SK-N-SH treated with all-trans-retinoic acid at 6 μM for 48 hours (cell line): ENCODE data around the gene GDF11.

Source experiments
- ATAC-seq: fragments of 200-7000 bp; cut with Tn5 transposase; 3 replicates; pipeline ENCODE4 v1.9.1; 2020; ENCODE audit warnings: mild to moderate bottlenecking, moderate library complexity
- ARNTL ChIP-seq: fragments of 450-650 bp; formaldehyde crosslinking; IDR thresholded peaks from 2 replicates; pipeline ENCODE4 v1.5.0; 2020; ENCODE audit warnings: low read depth, mild to moderate bottlenecking, moderate library complexity, borderline replicate concordance
- BACH2 ChIP-seq: fragments of 250-450 bp; sonication (Bioruptor Pico); IDR thresholded peaks from 2 replicates; pipeline ENCODE4 v1.9.0; 2021; ENCODE audit warnings: mild to moderate bottlenecking, borderline replicate concordance
- CSDC2 ChIP-seq: fragments of 250-450 bp; sonication (Bioruptor Pico); IDR thresholded peaks from 2 replicates; pipeline ENCODE4 v1.5.0; 2020; ENCODE audit warnings: mild to moderate bottlenecking, moderate library complexity
- ESRRG ChIP-seq: fragments of 250-450 bp; sonication (Bioruptor Pico); IDR thresholded peaks from 2 replicates; pipeline ENCODE4 v1.6.1; 2021; ENCODE audit warnings: mild to moderate bottlenecking
- OSR1 ChIP-seq: fragments of 250-450 bp; sonication (Bioruptor Pico); IDR thresholded peaks from 2 replicates; pipeline ENCODE4 v1.8.0; 2022; ENCODE audit warnings: moderate library complexity, mild to moderate bottlenecking, inconsistent platforms
- PPARA ChIP-seq: fragments of 250-450 bp; sonication (Bioruptor Pico); IDR thresholded peaks from 2 replicates; pipeline ENCODE4 v1.5.0; 2020; ENCODE audit warnings: mild to moderate bottlenecking, borderline replicate concordance
- RARB ChIP-seq: fragments of 250-450 bp; sonication (Bioruptor Pico); IDR thresholded peaks from 2 replicates; pipeline ENCODE4 v1.8.0; 2021; ENCODE audit warnings: mild to moderate bottlenecking, moderate library complexity
- SNAI2 ChIP-seq: fragments of 250-450 bp; sonication (Bioruptor Pico); IDR thresholded peaks from 2 replicates; pipeline ENCODE4 v1.5.0; 2020; ENCODE audit warnings: mild to moderate bottlenecking, moderate library complexity
- TCF4 ChIP-seq: fragments of 250-450 bp; sonication (Bioruptor Pico); IDR thresholded peaks from 2 replicates; pipeline ENCODE4 v1.8.0; 2021; ENCODE audit warnings: mild to moderate bottlenecking, moderate library complexity, borderline replicate concordance
- TOX ChIP-seq: fragments of 250-450 bp; sonication (Bioruptor Pico); IDR thresholded peaks from 2 replicates; pipeline ENCODE4 v1.8.0; 2021; ENCODE audit warnings: mild to moderate bottlenecking, moderate library complexity, borderline replicate concordance
- ZFP3 ChIP-seq: fragments of 250-450 bp; sonication (Bioruptor Pico); IDR thresholded peaks from 2 replicates; pipeline ENCODE4 v1.5.0; 2020; ENCODE audit warnings: mild to moderate bottlenecking, moderate library complexity
- ZFP30 ChIP-seq: fragments of 450-650 bp; formaldehyde crosslinking; IDR thresholded peaks from 2 replicates; pipeline ENCODE4 v1.5.0; 2022; ENCODE audit warnings: mild to moderate bottlenecking, moderate library complexity
- ZNF565 ChIP-seq: fragments of 450-650 bp; formaldehyde crosslinking; conservative IDR thresholded peaks from 2 replicates; pipeline ENCODE4 v1.5.0; 2020; ENCODE audit warnings: low read depth, mild to moderate bottlenecking, moderate library complexity
- ZNF70 ChIP-seq: fragments of 450-650 bp; formaldehyde crosslinking; IDR thresholded peaks from 2 replicates; pipeline ENCODE4 v1.5.0; 2020; ENCODE audit warnings: mild to moderate bottlenecking, moderate library complexity
- ZNF8 ChIP-seq: fragments of 450-650 bp; formaldehyde crosslinking; IDR thresholded peaks from 2 replicates; pipeline ENCODE4 v1.5.0; 2020; ENCODE audit warnings: mild to moderate bottlenecking, moderate library complexity
- TF ChIP-seq, protein P1 (sequence below): fragments of 250-450 bp; sonication (Bioruptor Pico); IDR thresholded peaks from 2 replicates; pipeline ENCODE4 v1.8.0; 2020; ENCODE audit warnings: mild to moderate bottlenecking, moderate library complexity, borderline replicate concordance
- TF ChIP-seq, protein P2 (sequence below): fragments of 250-450 bp; sonication (Bioruptor Pico); IDR thresholded peaks from 2 replicates; pipeline ENCODE4 v1.8.0; 2021; ENCODE audit warnings: low read depth, mild to moderate bottlenecking, moderate library complexity, borderline replicate concordance
- TF ChIP-seq, protein P3 (sequence below): fragments of 250-450 bp; sonication (Bioruptor Pico); IDR thresholded peaks from 2 replicates; pipeline ENCODE4 v1.5.1; 2021; ENCODE audit warnings: mild to moderate bottlenecking, moderate library complexity
- TF ChIP-seq, protein P4 (sequence below): fragments of 250-450 bp; sonication (Bioruptor Pico); IDR thresholded peaks from 2 replicates; pipeline ENCODE4 v1.5.0; 2020; ENCODE audit warnings: mild to moderate bottlenecking, moderate library complexity
- TF ChIP-seq, protein P5 (sequence below): fragments of 250-450 bp; sonication (Bioruptor Pico); IDR thresholded peaks from 2 replicates; pipeline ENCODE4 v1.5.1; 2020; ENCODE audit warnings: low read depth, mild to moderate bottlenecking, moderate library complexity

GDF11 gene

DNA sequence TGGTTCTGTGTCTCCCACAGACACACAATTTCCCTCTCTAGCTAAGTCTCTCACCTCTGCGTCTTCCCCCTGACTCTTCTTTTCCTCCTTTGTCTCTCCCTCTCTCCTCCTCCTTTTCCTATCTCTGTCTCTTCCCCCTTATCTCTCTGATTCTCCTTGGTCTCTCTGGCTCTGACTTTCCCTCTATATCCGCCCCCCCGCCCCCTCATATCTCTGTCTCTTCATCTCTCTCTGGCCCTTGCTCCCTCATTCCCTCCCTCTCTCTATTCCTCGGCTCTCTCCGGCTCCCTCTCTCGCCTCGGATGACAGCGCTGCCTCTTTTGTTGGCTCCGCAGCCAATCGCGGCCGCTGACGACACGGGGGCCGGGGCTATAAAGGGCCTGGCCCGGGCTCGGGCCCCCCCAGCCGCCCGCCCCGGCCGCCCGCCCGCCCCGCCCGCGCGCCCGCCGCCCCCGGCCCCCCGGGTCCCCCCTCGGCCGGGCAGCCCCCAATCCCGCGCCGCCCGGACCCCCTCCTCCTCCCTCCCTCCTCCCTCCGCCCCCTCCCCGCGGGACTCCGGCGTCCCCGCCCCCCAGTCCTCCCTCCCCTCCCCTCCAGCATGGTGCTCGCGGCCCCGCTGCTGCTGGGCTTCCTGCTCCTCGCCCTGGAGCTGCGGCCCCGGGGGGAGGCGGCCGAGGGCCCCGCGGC, at the start of gene GDF11:
Gene GDF11 (plus strand): TSS at position 404 of the 687 bp plus-strand sequence. CDS start 195 bp downstream, at position 599.
- TF ChIP-seq TOX (CRISPR knock-in tag) (no peak), RARB (CRISPR knock-in tag) (no peak), ZFP3 (no peak), ESRRG (no peak), CSDC2 (CRISPR knock-in tag) (no peak)
- TF ChIP-seq, protein P1, sequence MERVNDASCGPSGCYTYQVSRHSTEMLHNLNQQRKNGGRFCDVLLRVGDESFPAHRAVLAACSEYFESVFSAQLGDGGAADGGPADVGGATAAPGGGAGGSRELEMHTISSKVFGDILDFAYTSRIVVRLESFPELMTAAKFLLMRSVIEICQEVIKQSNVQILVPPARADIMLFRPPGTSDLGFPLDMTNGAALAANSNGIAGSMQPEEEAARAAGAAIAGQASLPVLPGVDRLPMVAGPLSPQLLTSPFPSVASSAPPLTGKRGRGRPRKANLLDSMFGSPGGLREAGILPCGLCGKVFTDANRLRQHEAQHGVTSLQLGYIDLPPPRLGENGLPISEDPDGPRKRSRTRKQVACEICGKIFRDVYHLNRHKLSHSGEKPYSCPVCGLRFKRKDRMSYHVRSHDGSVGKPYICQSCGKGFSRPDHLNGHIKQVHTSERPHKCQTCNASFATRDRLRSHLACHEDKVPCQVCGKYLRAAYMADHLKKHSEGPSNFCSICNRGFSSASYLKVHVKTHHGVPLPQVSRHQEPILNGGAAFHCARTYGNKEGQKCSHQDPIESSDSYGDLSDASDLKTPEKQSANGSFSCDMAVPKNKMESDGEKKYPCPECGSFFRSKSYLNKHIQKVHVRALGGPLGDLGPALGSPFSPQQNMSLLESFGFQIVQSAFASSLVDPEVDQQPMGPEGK (CRISPR knock-in tag), result no peak
- TF ChIP-seq, protein P2, sequence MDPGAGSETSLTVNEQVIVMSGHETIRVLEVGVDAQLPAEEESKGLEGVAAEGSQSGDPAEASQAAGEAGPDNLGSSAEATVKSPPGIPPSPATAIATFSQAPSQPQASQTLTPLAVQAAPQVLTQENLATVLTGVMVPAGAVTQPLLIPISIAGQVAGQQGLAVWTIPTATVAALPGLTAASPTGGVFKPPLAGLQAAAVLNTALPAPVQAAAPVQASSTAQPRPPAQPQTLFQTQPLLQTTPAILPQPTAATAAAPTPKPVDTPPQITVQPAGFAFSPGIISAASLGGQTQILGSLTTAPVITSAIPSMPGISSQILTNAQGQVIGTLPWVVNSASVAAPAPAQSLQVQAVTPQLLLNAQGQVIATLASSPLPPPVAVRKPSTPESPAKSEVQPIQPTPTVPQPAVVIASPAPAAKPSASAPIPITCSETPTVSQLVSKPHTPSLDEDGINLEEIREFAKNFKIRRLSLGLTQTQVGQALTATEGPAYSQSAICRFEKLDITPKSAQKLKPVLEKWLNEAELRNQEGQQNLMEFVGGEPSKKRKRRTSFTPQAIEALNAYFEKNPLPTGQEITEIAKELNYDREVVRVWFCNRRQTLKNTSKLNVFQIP (CRISPR knock-in tag), result no peak
- TF ChIP-seq, protein P3, sequence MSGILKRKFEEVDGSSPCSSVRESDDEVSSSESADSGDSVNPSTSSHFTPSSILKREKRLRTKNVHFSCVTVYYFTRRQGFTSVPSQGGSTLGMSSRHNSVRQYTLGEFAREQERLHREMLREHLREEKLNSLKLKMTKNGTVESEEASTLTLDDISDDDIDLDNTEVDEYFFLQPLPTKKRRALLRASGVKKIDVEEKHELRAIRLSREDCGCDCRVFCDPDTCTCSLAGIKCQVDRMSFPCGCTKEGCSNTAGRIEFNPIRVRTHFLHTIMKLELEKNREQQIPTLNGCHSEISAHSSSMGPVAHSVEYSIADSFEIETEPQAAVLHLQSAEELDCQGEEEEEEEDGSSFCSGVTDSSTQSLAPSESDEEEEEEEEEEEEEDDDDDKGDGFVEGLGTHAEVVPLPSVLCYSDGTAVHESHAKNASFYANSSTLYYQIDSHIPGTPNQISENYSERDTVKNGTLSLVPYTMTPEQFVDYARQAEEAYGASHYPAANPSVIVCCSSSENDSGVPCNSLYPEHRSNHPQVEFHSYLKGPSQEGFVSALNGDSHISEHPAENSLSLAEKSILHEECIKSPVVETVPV (CRISPR knock-in tag), result no peak
- TF ChIP-seq, all 23 proteins: peak for 0
- peak; percentile 58 for ATAC-seq

DNA sequence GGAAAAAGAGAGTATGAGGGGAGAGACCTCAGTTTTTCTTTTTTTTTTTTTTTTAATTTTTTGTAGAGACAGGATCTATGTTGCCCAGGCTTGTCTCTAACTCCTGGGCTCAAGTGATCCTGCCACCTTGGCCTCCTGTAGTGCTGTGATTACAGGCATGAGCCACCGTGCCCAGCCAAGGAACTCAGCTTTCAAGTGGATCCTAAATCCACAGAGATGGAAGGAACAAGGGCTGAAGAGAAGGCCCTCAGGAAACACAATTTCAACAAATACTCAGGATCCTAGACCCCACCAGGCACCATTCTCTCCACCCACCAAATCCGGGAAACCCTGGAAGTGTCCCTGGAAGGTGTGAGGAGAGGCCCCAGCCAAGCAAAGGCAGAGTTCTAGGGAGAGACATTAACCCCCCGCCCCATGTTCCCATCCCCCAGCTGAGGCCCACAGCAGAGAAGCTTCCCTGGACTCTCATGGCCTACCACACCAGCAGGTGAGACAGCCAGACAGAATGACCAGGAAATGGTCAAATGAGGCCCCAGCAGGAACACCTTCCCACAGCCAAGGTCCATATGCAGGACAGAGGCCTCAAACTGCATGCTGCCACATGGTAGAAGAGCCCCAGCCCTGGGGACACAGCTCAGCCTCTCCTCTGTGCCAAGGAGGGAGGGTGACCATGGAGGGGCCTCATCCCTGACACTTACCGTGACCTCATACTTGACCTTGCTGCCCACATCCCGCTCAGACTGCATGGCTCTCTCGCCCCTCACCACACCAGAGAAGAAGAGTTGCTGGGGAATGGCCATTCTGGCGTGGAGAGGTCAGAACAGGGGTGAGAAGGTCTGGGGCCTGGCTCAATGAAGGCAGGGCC, 49.4 kb upstream of the GDF11 start:
- no peak for ATAC-seq
- TF ChIP-seq ZNF565 (CRISPR knock-in tag) (no peak), OSR1 (CRISPR knock-in tag) (no peak), RARB (CRISPR knock-in tag) (no peak), ARNTL (CRISPR knock-in tag) (no peak), BACH2 (no peak), CSDC2 (CRISPR knock-in tag) (no peak), ESRRG (no peak), ZFP30 (CRISPR knock-in tag) (no peak)
- TF ChIP-seq, protein P2 (CRISPR knock-in tag), result no peak
- TF ChIP-seq, protein P1 (CRISPR knock-in tag), result no peak
- TF ChIP-seq, all 23 proteins: peak for 0

DNA sequence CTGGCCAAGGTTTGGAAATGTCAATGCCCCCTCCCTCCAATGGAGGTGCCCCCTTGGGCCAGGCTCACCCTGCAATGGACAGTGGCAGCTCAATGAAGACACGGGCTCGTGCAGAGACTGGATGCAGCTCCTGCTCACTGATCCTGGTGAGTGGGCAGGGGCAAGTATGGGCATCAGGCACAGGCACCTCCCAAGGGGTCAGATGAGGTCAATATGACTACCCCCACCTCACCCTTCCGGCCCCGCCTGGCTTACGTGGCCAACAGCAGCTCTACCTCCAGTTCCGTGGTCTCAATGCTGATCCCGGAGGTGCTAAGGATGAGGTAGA, 48.8 kb upstream of the GDF11 start:
- no peak for ATAC-seq
- TF ChIP-seq ESRRG (no peak), ZNF70 (CRISPR knock-in tag) (no peak), CSDC2 (CRISPR knock-in tag) (no peak), RARB (CRISPR knock-in tag) (no peak), PPARA (CRISPR knock-in tag) (no peak), ARNTL (CRISPR knock-in tag) (no peak), TCF4 (CRISPR knock-in tag) (no peak), ZFP30 (CRISPR knock-in tag) (no peak), ZFP3 (no peak), BACH2 (no peak), SNAI2 (CRISPR knock-in tag) (no peak), ZNF8 (no peak)
- TF ChIP-seq, protein P4, sequence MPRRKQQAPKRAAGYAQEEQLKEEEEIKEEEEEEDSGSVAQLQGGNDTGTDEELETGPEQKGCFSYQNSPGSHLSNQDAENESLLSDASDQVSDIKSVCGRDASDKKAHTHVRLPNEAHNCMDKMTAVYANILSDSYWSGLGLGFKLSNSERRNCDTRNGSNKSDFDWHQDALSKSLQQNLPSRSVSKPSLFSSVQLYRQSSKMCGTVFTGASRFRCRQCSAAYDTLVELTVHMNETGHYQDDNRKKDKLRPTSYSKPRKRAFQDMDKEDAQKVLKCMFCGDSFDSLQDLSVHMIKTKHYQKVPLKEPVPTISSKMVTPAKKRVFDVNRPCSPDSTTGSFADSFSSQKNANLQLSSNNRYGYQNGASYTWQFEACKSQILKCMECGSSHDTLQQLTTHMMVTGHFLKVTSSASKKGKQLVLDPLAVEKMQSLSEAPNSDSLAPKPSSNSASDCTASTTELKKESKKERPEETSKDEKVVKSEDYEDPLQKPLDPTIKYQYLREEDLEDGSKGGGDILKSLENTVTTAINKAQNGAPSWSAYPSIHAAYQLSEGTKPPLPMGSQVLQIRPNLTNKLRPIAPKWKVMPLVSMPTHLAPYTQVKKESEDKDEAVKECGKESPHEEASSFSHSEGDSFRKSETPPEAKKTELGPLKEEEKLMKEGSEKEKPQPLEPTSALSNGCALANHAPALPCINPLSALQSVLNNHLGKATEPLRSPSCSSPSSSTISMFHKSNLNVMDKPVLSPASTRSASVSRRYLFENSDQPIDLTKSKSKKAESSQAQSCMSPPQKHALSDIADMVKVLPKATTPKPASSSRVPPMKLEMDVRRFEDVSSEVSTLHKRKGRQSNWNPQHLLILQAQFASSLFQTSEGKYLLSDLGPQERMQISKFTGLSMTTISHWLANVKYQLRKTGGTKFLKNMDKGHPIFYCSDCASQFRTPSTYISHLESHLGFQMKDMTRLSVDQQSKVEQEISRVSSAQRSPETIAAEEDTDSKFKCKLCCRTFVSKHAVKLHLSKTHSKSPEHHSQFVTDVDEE (CRISPR knock-in tag), result no peak
- TF ChIP-seq, protein P5, sequence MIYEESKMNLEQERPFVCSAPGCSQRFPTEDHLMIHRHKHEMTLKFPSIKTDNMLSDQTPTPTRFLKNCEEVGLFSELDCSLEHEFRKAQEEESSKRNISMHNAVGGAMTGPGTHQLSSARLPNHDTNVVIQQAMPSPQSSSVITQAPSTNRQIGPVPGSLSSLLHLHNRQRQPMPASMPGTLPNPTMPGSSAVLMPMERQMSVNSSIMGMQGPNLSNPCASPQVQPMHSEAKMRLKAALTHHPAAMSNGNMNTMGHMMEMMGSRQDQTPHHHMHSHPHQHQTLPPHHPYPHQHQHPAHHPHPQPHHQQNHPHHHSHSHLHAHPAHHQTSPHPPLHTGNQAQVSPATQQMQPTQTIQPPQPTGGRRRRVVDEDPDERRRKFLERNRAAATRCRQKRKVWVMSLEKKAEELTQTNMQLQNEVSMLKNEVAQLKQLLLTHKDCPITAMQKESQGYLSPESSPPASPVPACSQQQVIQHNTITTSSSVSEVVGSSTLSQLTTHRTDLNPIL, result no peak
- TF ChIP-seq, protein P3 (CRISPR knock-in tag), result no peak
